ENCODE results near the gene GRK5. TPM values are rescaled to one million over a fixed set of nuclear protein-coding genes. Genes with fewer than 3 reads are reported as not detected.
A peak's percentile ranks its signal among the peaks of the same experiment; 100 is the strongest.

GRK5 gene
- total RNA-seq, 1 experiment from 2014 or later = 58.2 TPM

GRCh38 chr10:119348106-119348505 is 140.7 kb downstream of the GRK5 start:
- POLR2A ChIA-PET (ENCODE audit: low non-redundant PET) = interaction anchor here (0.6 kb wide), 1 partner anchor 138 kb away, joined by 4 read pairs; no protein-coding TSS in a partner anchor
- Histone ChIP-seq H3K4me3 (ENCODE audit: low read depth, low read length, poor library complexity, severe bottlenecking) (no peak overlapping the region), H3K27me3 (replicated peaks; ENCODE audit: insufficient read depth, low read depth, low read length, poor library complexity) (no peaks in the 10 kb centered on the region), H3K9me3 (ENCODE audit: low read depth, low read length, poor library complexity, severe bottlenecking) (peaks cover 14% of the 10 kb centered on the region), H3K4me1 (ENCODE audit: insufficient read depth, low read length, poor library complexity, severe bottlenecking) (peaks cover 58% of the 10 kb centered on the region), H3K27ac (ENCODE audit: low read depth, low read length, poor library complexity, severe bottlenecking) (peak overlapping the region; percentile 91), H3K36me3 (ENCODE audit: insufficient read depth, low read length, poor library complexity, severe bottlenecking) (peaks cover 20% of the 10 kb centered on the region)
- BruUV-seq (replicated peaks) = no TSS peak
- CTCF ChIA-PET = no interaction called here
- DNase-seq (ENCODE audit: low spot score) = peak; percentile 75
- no peak for TF ChIP-seq EZH2 (IDR thresholded peaks at IDR 0.05; ENCODE audit: borderline replicate concordance, low read depth, low read length, poor library complexity, severe bottlenecking)
- no peak for TF ChIP-seq CTCF (conservative IDR thresholded peaks at IDR 0.05; ENCODE audit: low read depth, low read length)
- intact Hi-C loops (cut with micrococcal nuclease; ENCODE audit: unreplicated experiment) = no loop called here

GRCh38 chr10:119348516-119349240 is 141.3 kb downstream of the GRK5 start:
- Histone ChIP-seq H3K4me1 (ENCODE audit: insufficient read depth, low read length, poor library complexity, severe bottlenecking) (peaks cover 53% of the 10 kb centered on the region), H3K27me3 (replicated peaks; ENCODE audit: insufficient read depth, low read depth, low read length, poor library complexity) (no peaks in the 10 kb centered on the region), H3K9me3 (ENCODE audit: low read depth, low read length, poor library complexity, severe bottlenecking) (peaks cover 14% of the 10 kb centered on the region), H3K36me3 (ENCODE audit: insufficient read depth, low read length, poor library complexity, severe bottlenecking) (peaks cover 20% of the 10 kb centered on the region), H3K4me3 (ENCODE audit: low read depth, low read length, poor library complexity, severe bottlenecking) (no peak overlapping the region), H3K27ac (ENCODE audit: low read depth, low read length, poor library complexity, severe bottlenecking) (peak overlapping the region; percentile 91)
- TF ChIP-seq EZH2 (IDR thresholded peaks at IDR 0.05; ENCODE audit: borderline replicate concordance, low read depth, low read length, poor library complexity, severe bottlenecking) (no peak), CTCF (conservative IDR thresholded peaks at IDR 0.05; ENCODE audit: low read depth, low read length) (0 out of 2 replicates have a peak, but pooled peaks have one; percentile 26)
- peak; percentile 69 for DNase-seq (ENCODE audit: low spot score)
- POLR2A ChIA-PET (ENCODE audit: low non-redundant PET) = interaction anchor here (0.6 kb wide), 1 partner anchor 138 kb away, joined by 4 read pairs; no protein-coding TSS in a partner anchor
- BruUV-seq (replicated peaks) = no TSS peak
- CTCF ChIA-PET = no interaction called here
- intact Hi-C loops (cut with micrococcal nuclease; ENCODE audit: unreplicated experiment) = no loop called here

- TF ChIP-seq CTCF (conservative IDR thresholded peaks at IDR 0.05; ENCODE audit: low read depth, low read length) (no peak), EZH2 (IDR thresholded peaks at IDR 0.05; ENCODE audit: borderline replicate concordance, low read depth, low read length, poor library complexity, severe bottlenecking) (no peak)
- no peak overlapping the region for H3K4me3 ChIP-seq (ENCODE audit: low read depth, low read length, poor library complexity, severe bottlenecking)
- H3K36me3 ChIP-seq (ENCODE audit: insufficient read depth, low read length, poor library complexity, severe bottlenecking) = peaks cover 20% of the 10 kb centered on the region
- H3K9me3 ChIP-seq (ENCODE audit: low read depth, low read length, poor library complexity, severe bottlenecking) = peaks cover 14% of the 10 kb centered on the region
- H3K27ac ChIP-seq (ENCODE audit: low read depth, low read length, poor library complexity, severe bottlenecking) = peak overlapping the region; percentile 91
- H3K27me3 ChIP-seq (replicated peaks; ENCODE audit: insufficient read depth, low read depth, low read length, poor library complexity) = no peaks in the 10 kb centered on the region
- BruUV-seq (replicated peaks) = no TSS peak
- POLR2A ChIA-PET (ENCODE audit: low non-redundant PET) = no interaction called here
- intact Hi-C loops (cut with micrococcal nuclease; ENCODE audit: unreplicated experiment) = no loop called here
- DNase-seq (ENCODE audit: low spot score) = peak; percentile 24
- H3K4me1 ChIP-seq (ENCODE audit: insufficient read depth, low read length, poor library complexity, severe bottlenecking) = peaks cover 49% of the 10 kb centered on the region
- CTCF ChIA-PET = no interaction called here
Measured at GRCh38 chr10:119349341-119349740, 142.0 kb downstream of the GRK5 start.
